DND-41 (cell line): ENCODE data around the gene SENP2.

Source experiments
- ATAC-seq: fragments of 200-7000 bp; cut with Tn5 transposase; 3 replicates; pipeline ENCODE4 v1.9.1; 2021; ENCODE audit warnings: low read depth; ENCODE audit not compliant: insufficient read depth
- DNase-seq: peaks from one replicate; pipeline ENCODE4 v3.0.0-alpha.2; 2020
- H2AFZ ChIP-seq: 2 replicates; pipeline ENCODE4 v1.6.0; 2012; ENCODE audit warnings: low read depth, low read length
- H3K27ac ChIP-seq: 2 replicates; pipeline ENCODE4 v1.5.1; 2012; ENCODE audit warnings: low read length, inconsistent platforms
- H3K27me3 ChIP-seq: fragments of 200-600 bp; sonication (generic); 2 replicates; pipeline ENCODE4 v1.6.0; 2012; ENCODE audit warnings: low read length, mild to moderate bottlenecking, inconsistent platforms; ENCODE audit not compliant: insufficient read depth, poor library complexity
- H3K36me3 ChIP-seq: 2 replicates; pipeline ENCODE4 v1.5.1; 2012; ENCODE audit warnings: low read length, inconsistent platforms; ENCODE audit not compliant: insufficient read depth
- H3K4me1 ChIP-seq: 2 replicates; pipeline ENCODE4 v1.5.1; 2012; ENCODE audit warnings: mild to moderate bottlenecking, low read length; ENCODE audit not compliant: insufficient read depth
- H3K4me2 ChIP-seq: 2 replicates; pipeline ENCODE4 v1.6.0; 2012; ENCODE audit warnings: mild to moderate bottlenecking, moderate library complexity, low read length, inconsistent platforms; ENCODE audit not compliant: insufficient read depth
- H3K4me3 ChIP-seq, 2 experiments: fragments of 200-600 bp in 1 of 2; shearing (Covaris generic) in 1 of 2; 2 replicates each; pipeline ENCODE4 v1.5.1; 2012 to 2016; ENCODE audit warnings: inconsistent platforms in 2 of 2, low read length in 2 of 2, mild to moderate bottlenecking in 2 of 2, low read depth in 1 of 2, moderate library complexity in 1 of 2
- H3K79me2 ChIP-seq: 2 replicates; pipeline ENCODE4 v1.6.0; 2012; ENCODE audit warnings: low read length, inconsistent platforms; ENCODE audit not compliant: insufficient read depth
- H3K9ac ChIP-seq: 2 replicates; pipeline ENCODE4 v1.6.0; 2012; ENCODE audit warnings: low read depth, mild to moderate bottlenecking, inconsistent platforms, low read length, moderate library complexity
- H3K9me3 ChIP-seq: 2 replicates; pipeline ENCODE4 v1.5.1; 2012; ENCODE audit warnings: low read length, moderate library complexity, mild to moderate bottlenecking, inconsistent platforms; ENCODE audit not compliant: insufficient read depth, severe bottlenecking
- H4K20me1 ChIP-seq: 2 replicates; pipeline ENCODE4 v1.6.0; 2012; ENCODE audit warnings: low read length; ENCODE audit not compliant: insufficient read depth
- EZH2 ChIP-seq: IDR thresholded peaks from 3 replicates; pipeline ENCODE4 v1.6.1; 2012; ENCODE audit warnings: borderline replicate concordance, low read depth, mild to moderate bottlenecking, moderate library complexity, low read length, inconsistent platforms; ENCODE audit not compliant: severe bottlenecking
- TF ChIP-seq, protein P1 (sequence below): IDR thresholded peaks from 2 replicates; pipeline ENCODE4 v1.5.1; 2012; ENCODE audit warnings: borderline replicate concordance, low read length, moderate library complexity, mild to moderate bottlenecking; ENCODE audit not compliant: poor library complexity, severe bottlenecking; ENCODE audit errors: extremely low read depth

SENP2 gene

GRCh38 chr3:185631108-185631507 lies 45.0 kb downstream of the SENP2 start:
- H3K79me2 ChIP-seq: no peaks in the 10 kb centered on the region
- no peaks in the 10 kb centered on the region for H4K20me1 ChIP-seq
- no peak overlapping the region for H3K9ac ChIP-seq
- no peaks in the 10 kb centered on the region for H3K9me3 ChIP-seq
- H3K4me3 ChIP-seq: no peak overlapping the region
- peaks cover 27% of the 10 kb centered on the region for H3K36me3 ChIP-seq
- H3K27ac ChIP-seq: no peak overlapping the region
- ATAC-seq: no peak
- TF ChIP-seq, protein P1, sequence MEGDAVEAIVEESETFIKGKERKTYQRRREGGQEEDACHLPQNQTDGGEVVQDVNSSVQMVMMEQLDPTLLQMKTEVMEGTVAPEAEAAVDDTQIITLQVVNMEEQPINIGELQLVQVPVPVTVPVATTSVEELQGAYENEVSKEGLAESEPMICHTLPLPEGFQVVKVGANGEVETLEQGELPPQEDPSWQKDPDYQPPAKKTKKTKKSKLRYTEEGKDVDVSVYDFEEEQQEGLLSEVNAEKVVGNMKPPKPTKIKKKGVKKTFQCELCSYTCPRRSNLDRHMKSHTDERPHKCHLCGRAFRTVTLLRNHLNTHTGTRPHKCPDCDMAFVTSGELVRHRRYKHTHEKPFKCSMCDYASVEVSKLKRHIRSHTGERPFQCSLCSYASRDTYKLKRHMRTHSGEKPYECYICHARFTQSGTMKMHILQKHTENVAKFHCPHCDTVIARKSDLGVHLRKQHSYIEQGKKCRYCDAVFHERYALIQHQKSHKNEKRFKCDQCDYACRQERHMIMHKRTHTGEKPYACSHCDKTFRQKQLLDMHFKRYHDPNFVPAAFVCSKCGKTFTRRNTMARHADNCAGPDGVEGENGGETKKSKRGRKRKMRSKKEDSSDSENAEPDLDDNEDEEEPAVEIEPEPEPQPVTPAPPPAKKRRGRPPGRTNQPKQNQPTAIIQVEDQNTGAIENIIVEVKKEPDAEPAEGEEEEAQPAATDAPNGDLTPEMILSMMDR: no peak
- TF ChIP-seq EZH2: no peak
- peaks cover 8% of the 10 kb centered on the region; the same call in 1 of the 2 replicates for H3K4me1 ChIP-seq
- no peak overlapping the region for H2AFZ ChIP-seq
- no peak overlapping the region for H3K4me2 ChIP-seq
- H3K27me3 ChIP-seq: no peaks in the 10 kb centered on the region
- DNase-seq: no peak

DNA sequence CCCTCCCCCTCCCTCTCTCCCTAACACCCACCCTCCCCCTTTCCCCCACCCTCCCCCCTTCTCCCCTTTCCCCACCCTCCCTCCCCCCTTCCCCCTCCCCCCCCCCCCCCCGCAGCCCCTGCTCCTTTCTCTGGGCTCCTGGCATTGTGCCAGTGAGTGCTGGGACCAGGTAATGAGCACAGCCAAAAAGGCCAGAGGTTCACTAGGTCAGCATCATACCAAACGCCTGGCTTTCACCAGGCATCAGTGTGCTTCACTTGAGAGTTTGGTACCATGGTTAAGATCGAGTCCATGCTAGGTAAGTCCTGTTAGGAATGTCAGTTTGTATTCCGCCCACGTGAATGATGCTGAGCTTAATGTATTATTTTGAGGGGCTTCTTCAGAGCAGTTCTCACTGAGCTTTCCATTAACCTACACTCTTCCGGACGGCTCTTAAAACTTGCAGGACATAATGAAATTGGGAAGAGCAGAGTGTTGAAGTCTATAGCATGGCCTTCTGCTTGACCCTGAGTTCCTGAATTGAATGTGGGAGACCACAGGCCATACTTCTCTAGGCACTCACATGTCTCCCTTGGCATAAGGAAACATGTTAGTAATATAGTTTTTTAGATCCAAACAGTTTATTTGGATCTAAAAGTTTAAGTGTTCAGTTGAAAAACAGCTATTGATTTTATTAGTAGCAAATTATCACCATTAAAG lies 45.6 kb downstream of the SENP2 start:
- no peak overlapping the region for H2AFZ ChIP-seq
- no peak overlapping the region for H3K27ac ChIP-seq
- no peaks in the 10 kb centered on the region for H3K9me3 ChIP-seq
- H3K4me3 ChIP-seq: no peak overlapping the region
- no peak for TF ChIP-seq EZH2
- TF ChIP-seq, protein P1: no peak
- H3K4me1 ChIP-seq: peaks cover 8% of the 10 kb centered on the region; the same call in 1 of the 2 replicates
- H3K36me3 ChIP-seq: peaks cover 25% of the 10 kb centered on the region
- no peaks in the 10 kb centered on the region for H3K79me2 ChIP-seq
- no peak for ATAC-seq
- no peaks in the 10 kb centered on the region for H4K20me1 ChIP-seq
- DNase-seq: no peak
- no peaks in the 10 kb centered on the region for H3K27me3 ChIP-seq
- H3K9ac ChIP-seq: no peak overlapping the region
- no peak overlapping the region for H3K4me2 ChIP-seq

GRCh38 chr3:185632996-185633395 lies 46.9 kb downstream of the SENP2 start:
- ATAC-seq (no peak), DNase-seq (no peak)
- no peak overlapping the region for H3K27ac ChIP-seq

More at GRCh38 chr3:185632996-185633395, 46.9 kb downstream of the SENP2 start:
- Histone ChIP-seq H3K4me3 (no peak overlapping the region), H3K9ac (no peak overlapping the region), H3K4me1 (peaks cover 8% of the 10 kb centered on the region; the same call in 1 of the 2 replicates), H3K27me3 (no peaks in the 10 kb centered on the region), H2AFZ (no peak overlapping the region), H3K4me2 (no peak overlapping the region), H3K36me3 (peaks cover 17% of the 10 kb centered on the region), H3K79me2 (no peaks in the 10 kb centered on the region), H3K9me3 (no peaks in the 10 kb centered on the region), H4K20me1 (no peaks in the 10 kb centered on the region)
- TF ChIP-seq, protein P1: no peak
- TF ChIP-seq EZH2: no peak
